HG02763 (cell line): ENCODE measurements around the gene ERMP1.

Experiments
- ATAC-seq: cut with Tn5 transposase; IDR thresholded peaks from one replicate; pipeline ENCODE4 v1.9.1; 2021; ENCODE audit warnings: mild to moderate bottlenecking, moderate library complexity; ENCODE audit not compliant: unreplicated experiment

ERMP1 gene

DNA sequence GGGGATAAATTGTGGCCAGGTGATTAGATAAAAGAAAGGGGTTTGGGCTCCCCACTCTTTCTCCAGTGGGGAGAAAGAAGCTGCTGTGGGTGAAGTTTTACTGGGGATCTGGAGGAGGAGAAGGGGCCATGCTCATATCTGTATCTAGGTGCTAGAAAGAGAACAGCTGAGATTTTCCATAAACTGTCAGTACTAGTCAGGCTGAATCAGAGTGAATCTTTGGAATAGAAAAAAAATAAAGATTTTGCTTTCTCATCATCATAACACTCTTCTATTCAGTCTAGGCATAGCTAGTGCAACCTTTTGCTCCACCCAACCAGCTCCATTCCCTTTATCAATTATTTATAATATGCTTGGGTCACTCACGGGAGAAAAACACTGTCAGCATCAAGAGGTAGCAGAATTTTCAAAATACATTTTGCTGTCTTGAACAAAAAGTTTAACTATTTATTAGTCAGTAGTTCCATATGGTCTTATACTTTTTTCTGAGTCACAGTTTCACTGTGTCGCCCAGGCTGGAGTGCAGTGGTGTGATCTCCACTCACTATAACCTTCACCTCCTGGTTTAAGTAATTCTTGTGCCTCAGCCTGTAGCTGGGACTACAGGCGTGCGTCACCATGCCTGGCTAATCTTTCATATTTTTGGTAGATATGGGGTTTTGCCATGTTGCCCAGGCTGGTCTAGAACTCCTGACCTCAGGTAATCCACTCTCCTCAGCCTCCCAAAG, 21.3 kb upstream of the ERMP1 start:
- no peak for ATAC-seq

DNA sequence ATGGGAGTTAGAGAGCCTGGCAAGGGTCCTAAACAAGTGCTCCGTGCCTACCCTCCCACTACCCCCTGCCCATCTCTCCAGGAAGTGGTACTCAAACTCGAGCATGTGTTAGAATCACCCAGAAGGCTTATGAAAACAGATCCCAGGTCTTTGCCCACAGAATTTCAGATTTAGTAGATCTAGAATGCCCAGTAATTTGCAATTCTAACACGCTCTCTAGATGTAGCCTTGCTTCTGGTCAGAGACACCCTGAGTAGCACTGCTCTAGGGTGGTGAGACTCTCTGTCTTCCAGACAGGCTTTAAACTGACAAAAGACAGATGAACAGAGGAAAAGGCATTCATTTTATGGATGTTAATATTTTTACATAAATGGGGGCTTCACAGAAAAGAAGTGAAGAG, 20.7 kb upstream of the ERMP1 start:
- no peak for ATAC-seq

DNA sequence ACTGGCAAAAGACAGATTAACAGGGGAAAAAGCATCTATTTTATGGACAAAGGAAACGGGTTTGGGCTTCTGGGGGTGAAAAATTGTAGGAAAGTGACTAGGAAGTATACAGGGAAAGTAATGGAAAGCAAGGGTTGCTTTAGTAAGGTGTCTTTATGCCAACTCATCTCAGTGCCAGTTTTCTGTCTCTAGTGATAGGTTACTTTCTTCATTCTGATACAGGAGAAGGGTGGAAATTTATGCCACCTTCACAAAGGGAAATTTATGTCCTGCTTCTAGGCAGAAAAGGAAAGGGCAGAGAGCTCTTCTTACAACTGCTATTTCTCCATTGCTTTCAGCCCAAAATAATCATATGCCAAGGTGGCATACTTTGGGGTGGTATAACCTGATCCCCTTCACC, 20.1 kb upstream of the ERMP1 start:
- ATAC-seq: no peak

- peak; percentile 83 for ATAC-seq
These were observed 18.5 kb upstream of the ERMP1 start for GRCh38 chr9:5851445-5851844.

DNA sequence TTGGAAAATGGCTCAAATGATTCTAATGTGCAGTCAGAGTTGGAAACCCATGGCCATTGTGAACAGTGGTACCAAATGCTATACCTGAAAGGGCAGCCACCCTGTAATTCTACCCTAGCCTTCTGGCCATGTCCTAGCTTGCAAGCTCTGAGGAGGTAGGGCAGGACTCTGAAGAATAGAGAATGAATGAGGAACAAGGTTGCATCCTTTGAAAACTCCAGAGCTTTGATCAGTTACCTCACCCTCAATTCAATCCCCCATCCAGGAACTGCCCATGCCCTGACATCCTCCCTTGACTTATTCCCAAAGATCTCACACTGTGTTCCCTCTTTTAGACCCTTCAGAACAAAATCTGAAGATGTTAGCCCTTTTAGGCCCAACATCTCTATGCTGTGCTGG, 17.8 kb upstream of the ERMP1 start:
- no peak for ATAC-seq

DNA sequence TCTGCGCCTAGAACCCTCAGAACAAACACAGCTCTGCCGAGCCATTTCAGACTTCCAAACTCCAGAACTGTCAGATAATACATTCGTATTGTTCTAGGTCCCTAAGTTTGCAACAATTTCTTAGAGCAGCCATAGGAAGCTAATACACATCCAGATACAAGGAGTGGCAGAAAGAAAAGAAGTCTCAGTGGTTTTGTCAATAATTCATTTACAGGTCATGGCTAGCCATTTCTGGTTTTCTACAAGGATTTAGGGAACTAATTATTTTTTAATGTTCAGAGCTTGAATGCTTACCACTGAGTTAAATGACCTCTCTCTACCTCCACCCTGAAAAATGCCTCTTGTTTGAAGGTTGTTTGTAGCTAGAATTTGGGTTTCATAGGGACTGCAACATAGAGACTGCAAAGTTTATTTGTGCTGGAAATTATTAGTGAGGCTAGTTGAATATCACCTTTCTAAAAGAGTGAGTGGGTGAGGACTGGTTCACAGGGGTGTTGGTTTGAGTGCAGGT, 15.5 kb upstream of the ERMP1 start:
- no peak for ATAC-seq

- no peak for ATAC-seq
These were observed 13.6 kb upstream of the ERMP1 start for GRCh38 chr9:5846501-5846921.

DNA sequence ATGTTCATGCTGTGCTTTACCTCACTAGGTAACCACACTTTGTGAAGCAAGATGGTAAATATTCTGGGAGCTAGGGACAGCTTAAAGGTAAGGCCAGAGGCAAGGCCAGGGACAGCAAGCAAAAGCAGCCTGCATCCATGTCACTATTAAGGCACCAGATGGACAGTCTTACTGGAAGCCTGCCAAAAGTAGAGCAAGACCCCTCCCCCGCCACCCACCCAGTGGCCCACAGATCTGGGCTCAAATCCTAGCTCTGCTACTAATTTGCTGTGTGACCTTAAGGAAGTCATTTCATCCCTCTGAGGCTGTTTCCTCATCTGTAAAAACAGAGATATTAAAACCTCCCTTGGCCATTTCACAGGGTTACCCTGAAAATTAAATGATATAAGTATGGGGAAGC, 13.2 kb upstream of the ERMP1 start:
- no peak for ATAC-seq

- ATAC-seq: no peak
These were observed 12.2 kb upstream of the ERMP1 start for GRCh38 chr9:5845157-5845531.

DNA sequence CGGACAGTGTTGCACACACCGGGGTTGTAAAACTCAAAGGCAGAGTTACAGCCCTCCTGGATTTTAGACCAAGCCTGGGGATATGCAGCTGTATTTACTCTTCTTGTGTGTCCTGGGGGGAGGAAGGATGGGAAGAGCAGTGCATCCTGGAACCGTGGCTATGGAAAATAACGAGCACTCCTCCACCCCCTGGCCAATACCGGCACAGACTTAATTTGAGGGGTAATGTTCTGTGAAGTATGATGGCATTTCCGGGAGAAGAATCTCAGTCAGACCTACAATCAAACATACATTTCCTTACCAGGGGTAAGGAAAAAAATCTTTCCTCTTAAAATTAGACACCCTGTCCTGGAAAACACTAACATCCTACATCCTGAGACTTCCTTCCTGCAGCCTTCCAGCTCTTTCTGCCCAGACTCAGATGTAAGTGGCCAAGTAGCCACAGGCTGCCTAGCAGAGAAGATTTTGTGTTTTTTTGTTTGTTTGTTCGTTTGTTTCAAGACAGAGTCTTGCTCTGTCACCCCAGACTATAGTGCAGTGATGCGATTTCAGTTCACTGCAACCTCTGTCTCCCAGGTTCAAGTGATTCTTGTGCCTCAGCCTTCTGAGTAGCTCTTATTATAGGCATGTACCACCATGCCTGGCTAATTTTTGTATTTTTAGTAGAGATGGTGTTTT, 11.0 kb upstream of the ERMP1 start:
- no peak for ATAC-seq

DNA sequence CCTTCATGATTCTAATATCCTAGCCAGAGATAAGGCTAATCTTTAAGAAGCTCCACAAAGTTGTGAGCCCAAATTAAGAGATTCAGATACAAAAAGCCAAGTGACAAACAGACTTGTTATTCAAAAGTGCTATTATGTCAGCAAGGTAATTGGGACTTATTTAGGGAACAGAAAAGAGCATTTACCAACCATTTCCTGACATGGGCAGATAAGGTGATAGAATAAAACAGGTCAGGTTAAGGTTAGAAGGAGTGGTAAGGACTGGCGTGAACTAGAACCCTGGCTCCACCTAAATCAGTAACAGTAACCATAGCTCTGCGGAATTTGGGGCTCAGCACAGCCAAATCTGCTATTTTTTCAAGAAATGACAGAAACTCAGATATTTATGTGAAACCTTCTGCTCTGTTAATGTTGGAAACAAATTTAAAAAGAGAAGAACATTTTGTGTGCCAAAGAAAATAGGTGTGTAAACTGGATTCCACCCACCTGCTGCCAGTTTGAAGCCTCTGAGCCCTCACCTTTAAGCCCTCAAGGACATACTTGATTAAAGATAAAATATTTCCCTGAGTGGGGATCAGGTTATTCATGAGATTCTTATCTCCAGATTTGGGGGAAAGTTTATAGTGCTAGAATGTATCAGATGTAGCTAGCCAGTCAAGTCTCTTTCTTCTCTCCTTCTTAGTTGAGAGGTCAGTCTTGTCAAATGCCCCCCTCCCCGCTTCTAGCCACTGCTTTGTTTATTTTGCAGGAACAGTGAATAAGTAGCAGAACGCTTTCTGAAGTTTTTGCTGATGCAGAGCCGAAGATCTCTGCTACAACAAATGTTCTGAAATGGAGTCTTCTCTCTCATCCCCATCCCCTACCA, 10.2 kb upstream of the ERMP1 start:
- no peak for ATAC-seq

GRCh38 chr9:5841771-5842573, 9.1 kb upstream of the ERMP1 start:
- ATAC-seq: no peak

- no peak for ATAC-seq
These were observed 7.9 kb upstream of the ERMP1 start for GRCh38 chr9:5840788-5841187.

GRCh38 chr9:5839572-5839902, 6.6 kb upstream of the ERMP1 start:
- no peak for ATAC-seq

DNA sequence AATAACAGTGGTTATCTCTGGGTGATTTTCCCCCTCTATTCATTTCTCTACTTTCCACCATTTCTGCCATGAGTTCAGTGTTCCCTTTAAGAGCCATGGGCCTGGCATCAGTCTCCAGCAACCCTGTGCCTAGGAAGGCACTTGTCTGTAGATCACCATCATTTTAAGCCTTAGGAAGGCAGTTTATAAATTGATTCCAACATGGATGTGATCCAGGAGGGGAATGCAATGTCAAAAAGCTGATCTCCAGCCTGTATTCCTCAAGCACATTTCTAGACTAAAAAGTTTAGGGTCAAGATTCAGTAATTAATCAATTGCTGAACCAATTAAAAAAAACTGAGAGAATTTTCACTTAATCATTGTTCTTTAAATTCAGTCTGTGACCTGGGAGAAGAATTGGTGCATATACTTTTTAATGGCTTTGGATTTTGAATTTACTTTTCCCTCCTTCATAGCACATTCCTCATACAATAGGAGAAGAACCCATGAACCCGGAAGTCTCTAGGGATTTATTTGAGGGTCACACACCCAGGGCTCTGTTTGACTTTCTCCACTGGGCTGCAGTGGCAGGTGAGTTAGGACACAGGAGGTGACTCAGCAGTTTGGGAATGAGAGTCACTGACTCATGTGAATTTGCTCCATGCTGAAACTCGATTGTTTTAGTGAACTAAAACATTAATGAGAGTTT, 6.1 kb upstream of the ERMP1 start:
- no peak for ATAC-seq

- ATAC-seq: no peak
These were observed 2.9 kb upstream of the ERMP1 start for GRCh38 chr9:5835808-5836207.

GRCh38 chr9:5834214-5834613, 1.3 kb upstream of the ERMP1 start:
- ATAC-seq: no peak

DNA sequence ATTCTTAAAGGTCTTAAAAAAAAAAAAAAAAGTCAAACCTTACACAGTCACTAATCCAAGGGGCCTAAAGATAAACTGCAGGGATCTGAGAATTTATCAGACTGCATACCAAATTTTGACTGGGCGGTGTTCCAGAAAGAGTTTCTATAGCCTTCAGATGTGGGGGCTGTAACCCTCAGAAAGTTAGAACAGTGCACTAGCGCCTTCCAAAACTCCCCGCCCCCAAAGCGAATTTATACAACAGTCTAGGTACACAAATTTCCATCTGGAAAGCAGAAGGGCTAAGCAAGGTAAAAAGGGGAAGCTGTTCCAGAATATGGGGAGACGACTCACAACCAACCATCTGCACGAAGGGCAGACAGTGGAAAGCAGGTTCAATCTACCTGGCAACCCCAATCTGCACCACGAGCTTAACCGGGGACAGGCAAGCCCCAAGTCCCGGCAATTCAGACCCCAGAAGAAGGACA, 813 bp downstream of the ERMP1 start:
- ATAC-seq: peak; percentile 26

DNA sequence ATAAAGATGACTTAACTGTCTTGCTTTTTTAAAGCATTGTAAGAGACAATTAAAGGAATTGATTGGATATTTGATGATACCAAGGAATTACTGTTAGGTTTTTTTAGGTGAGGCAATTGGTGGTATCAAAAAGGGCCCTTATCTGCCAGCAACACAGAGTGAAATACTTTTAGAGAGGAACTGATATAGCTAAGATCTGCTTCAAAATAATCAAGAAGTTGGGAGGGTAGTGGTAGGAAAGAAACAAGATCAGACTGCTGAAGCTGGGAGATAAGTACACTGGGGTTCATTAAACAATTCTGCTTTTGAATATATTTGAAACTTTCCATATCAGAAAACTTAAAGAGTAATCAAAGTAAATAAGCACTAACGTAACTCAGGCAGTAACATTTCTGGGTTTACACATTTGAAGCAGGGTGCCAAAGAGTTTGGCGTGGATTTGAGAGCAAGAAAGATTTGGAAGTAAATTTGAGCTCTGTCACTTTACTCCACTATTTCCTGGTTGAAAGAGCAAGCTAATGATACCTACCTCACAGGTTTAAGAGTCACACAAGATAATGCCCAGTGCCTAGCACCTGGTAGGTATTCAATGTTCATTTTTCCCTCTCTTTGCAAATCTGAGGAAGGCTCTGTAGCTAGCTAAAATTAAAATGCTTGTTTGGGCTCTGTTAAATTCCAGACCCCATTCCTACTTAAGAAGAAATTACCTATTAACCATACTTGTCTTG, 6.9 kb downstream of the ERMP1 start:
- ATAC-seq: no peak

GRCh38 chr9:5825223-5825622, 7.7 kb downstream of the ERMP1 start:
- ATAC-seq: no peak
